Measurements from ENCODE around the gene RAB36. TPM values are rescaled to one million over a fixed set of nuclear protein-coding genes. Genes with fewer than 3 reads are reported as not detected.

RAB36 gene
- total RNA-seq, 1 donor = 4.6 TPM

DNA sequence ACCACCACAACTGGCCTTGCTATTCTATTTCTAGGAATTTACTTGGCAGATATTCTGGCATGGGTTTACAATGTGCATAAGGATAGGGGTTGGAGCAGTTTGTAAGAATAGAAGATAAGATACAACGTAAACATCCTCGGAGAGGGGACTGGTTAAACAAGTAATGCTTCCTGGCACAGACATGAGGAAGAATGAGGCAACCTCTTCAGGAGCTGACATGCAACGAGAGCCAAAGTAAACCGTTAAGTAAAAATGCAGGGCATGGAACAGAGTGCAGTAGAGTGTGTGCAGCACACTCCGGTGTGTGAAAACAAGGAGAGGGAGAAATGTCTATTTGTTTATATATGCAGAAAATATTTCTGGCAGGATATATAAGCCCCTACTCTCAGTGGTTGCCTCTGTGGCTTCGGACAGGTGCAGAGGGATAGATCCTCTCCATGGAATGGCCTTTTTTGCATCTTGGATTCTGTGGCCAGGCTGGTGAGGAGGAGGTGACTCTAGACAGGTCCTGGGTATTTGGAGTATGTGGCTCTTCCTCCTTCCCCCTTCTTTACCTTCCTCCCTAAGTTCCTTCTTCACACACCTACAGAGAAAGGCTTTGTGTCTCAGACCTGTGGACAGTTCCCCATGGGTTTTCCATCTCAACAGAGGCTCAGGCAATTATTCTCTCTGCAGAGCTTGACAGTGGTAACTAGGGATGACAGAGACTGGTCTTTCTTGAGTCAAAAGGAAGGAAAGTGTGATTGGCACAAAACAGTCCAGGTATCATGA is 2.5 kb downstream of the RAB36 start:
- peak; percentile 93 for DNase-seq (ENCODE audit: low read depth)
- TF ChIP-seq, protein P1, sequence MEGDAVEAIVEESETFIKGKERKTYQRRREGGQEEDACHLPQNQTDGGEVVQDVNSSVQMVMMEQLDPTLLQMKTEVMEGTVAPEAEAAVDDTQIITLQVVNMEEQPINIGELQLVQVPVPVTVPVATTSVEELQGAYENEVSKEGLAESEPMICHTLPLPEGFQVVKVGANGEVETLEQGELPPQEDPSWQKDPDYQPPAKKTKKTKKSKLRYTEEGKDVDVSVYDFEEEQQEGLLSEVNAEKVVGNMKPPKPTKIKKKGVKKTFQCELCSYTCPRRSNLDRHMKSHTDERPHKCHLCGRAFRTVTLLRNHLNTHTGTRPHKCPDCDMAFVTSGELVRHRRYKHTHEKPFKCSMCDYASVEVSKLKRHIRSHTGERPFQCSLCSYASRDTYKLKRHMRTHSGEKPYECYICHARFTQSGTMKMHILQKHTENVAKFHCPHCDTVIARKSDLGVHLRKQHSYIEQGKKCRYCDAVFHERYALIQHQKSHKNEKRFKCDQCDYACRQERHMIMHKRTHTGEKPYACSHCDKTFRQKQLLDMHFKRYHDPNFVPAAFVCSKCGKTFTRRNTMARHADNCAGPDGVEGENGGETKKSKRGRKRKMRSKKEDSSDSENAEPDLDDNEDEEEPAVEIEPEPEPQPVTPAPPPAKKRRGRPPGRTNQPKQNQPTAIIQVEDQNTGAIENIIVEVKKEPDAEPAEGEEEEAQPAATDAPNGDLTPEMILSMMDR (IDR thresholded peaks at IDR 0.05; ENCODE audit: insufficient read depth, low read length) = no peak
- H3K4me3 ChIP-seq (ENCODE audit: low read depth, low read length) = no peak overlapping the region

DNA sequence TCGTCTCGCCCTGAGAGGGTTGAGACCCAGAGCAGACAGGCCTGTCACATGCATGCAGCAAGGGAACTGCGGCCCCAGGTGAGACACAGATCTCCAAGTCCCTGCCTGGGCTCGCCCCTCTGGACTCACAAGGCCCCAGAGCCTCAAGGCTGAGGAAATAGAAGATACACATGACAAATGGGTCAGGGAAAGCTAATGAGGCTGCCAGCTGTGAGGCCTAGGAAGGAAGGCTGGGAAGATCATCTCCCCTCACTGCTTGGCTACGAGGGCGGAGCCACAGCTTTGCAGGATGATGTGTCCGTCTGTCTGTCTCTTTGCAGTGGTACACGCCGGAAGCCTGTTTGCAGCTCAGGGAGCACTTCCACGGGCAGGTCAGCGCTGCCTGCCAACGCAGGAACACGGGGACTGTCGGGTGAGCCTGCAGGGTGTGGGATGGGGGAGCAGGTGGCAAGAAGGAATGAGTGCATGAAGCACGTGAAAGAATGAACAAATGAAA is 4.5 kb downstream of the RAB36 start:
- DNase-seq (ENCODE audit: low read depth) = no peak
- H3K4me3 ChIP-seq (ENCODE audit: low read depth, low read length) = no peak overlapping the region
- TF ChIP-seq, protein P1 (IDR thresholded peaks at IDR 0.05; ENCODE audit: insufficient read depth, low read length) = no peak

DNA sequence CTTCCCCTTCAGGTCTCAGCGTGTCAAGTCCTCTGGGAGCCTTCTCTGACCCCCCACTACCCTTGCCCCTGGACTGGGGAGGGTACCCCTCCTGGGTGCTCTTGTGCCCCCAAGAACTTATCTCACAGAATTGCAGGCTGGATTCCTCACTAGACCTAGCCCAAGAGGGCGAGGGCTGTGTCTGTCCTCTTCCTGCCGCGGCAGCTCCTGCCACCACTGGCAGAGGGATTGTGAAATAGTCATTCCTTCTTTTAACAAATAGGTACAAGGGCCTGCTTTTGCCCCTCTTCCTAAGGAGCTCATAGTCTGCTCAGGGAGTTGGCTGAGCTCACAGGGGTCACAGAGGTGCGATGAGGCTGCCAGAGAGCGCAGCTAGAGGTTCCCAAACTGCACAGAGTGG is 5.5 kb downstream of the RAB36 start:
- TF ChIP-seq, protein P1 (IDR thresholded peaks at IDR 0.05; ENCODE audit: insufficient read depth, low read length) = no peak
- no peak overlapping the region for H3K4me3 ChIP-seq (ENCODE audit: low read depth, low read length)
- no peak for DNase-seq (ENCODE audit: low read depth)

DNA sequence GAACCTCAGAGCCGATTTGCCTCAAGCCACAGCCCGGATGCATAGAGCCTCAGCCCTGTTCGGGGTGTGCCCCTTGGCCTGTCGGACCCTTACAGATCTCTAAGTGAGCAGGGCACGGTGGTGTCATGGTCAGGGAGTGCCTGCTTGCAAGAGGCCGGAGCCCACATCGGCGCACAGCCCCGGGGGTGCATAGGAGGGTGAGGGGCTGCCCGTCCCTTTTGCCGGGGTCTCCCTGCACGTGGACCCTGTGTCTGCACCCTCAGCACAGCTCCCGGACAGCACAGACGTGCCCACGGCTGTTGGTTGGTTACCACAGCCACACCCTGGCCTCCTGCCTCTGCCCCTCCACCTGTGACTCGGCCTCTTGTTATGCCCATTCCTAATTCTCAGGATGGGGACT is 6.5 kb downstream of the RAB36 start:
- no peak overlapping the region for H3K4me3 ChIP-seq (ENCODE audit: low read depth, low read length)
- TF ChIP-seq, protein P1 (IDR thresholded peaks at IDR 0.05; ENCODE audit: insufficient read depth, low read length) = no peak
- no peak for DNase-seq (ENCODE audit: low read depth)

DNA sequence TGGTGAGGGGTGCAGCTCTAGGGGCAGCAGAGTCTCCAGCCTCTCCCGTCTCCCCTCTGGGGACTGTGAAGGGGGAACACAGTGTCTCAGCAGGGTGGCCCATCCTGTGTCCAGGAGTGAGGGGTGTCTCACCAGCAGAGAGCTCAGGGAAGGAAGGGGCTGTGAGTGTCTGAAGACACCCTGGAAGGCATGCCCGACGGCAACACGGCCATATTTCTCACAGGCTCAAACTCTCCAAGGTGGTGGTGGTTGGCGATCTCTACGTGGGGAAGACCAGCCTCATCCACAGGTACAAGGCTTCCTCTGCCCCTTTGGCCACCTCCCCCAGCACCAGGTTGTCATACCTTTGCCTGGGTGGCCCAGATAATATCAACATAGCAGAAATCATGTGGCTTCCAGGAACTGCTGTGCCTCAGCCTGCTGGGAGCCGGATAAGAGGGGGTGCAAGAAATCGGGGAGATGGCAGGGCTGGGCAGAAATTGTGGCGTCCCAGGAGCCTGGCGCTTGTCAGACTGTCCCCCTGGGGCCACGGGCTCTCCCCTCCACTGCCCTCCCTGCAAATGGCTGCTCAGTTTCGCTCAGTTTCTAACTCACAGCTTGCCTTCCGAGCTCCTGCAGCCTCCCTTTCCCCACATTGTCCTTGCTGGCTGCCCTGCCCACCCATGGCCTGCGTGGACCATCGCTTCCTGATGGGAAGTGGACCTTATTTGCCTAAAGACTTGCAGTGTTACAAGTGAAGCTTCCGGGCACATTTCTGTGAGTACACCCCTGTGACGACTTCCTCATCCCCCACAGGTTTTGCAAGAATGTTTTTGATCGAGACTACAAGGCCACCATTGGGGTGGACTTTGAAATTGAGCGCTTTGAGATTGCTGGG is 7.2 kb downstream of the RAB36 start:
- TF ChIP-seq, protein P1 (IDR thresholded peaks at IDR 0.05; ENCODE audit: insufficient read depth, low read length) = no peak
- no peak overlapping the region for H3K4me3 ChIP-seq (ENCODE audit: low read depth, low read length)
- no peak for DNase-seq (ENCODE audit: low read depth)

DNA sequence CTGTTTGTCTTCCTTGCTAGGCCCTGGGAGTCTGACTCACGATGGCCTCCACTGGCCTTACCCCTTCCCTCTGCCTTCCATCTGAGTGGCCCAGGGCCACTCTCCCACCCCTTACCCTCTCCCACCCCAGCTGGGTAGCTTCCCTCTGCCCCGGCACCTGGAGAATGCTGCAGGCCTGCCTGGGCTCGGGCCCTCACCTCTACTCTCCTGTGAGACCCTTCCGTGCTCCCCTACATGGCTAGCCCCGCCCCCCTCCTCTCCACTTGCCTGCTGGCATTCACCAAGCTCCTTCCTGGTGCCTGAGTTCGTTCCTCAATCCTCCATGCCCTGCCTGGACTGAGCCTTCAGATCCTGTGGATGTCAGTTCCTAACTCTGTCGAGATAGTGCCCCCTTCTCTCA is 8.7 kb downstream of the RAB36 start:
- DNase-seq (ENCODE audit: low read depth) = no peak
- H3K4me3 ChIP-seq (ENCODE audit: low read depth, low read length) = no peak overlapping the region
- TF ChIP-seq, protein P1 (IDR thresholded peaks at IDR 0.05; ENCODE audit: insufficient read depth, low read length) = no peak

Data from fibroblast of the aortic adventitia (primary cell).